HCT116 (cell line): Measurements from ENCODE around the gene TTC6. TPM values are rescaled to one million over a fixed set of nuclear protein-coding genes. Genes with fewer than 3 reads are reported as not detected.

Source experiments
- ATAC-seq: fragments of 200-7000 bp; cut with Tn5 transposase; 2 replicates; pipeline ENCODE4 v1.9.1; 2020; ENCODE audit warnings: mild to moderate bottlenecking, moderate library complexity
- BruUV-seq: library from RNA; stranded (reverse); fragments of 400-500 nt; replicated peaks from 2 replicates; lab custom pipeline; 2021; lab: Mats Ljungman, UMichigan
- CTCF ChIA-PET: fragments of 300-600 bp; sonication (Branson Sonifier 250); formaldehyde crosslinking; loops from one replicate; lab custom pipeline; 2021; ENCODE audit warnings: antibody characterized with exemption; lab: Charles Lee
- POLR2A ChIA-PET: fragments of 300-600, 350-600 bp; sonication (Branson Sonifier 250); formaldehyde crosslinking; loops from one replicate; lab custom pipeline; 2021; ENCODE audit warnings: antibody characterized with exemption; lab: Charles Lee
- RAD21 ChIA-PET, 2 experiments: fragments of 300-600 bp; sonication (Branson Sonifier 250); formaldehyde crosslinking; loops; one replicate each; lab custom pipeline; 2023; ENCODE audit warnings: low total read pairs in 2 of 2; ENCODE audit not compliant: uncharacterized antibody in 2 of 2, unreplicated experiment in 2 of 2, low non-redundant PET in 1 of 2; lab: Charles Lee
- DNase-seq: peaks from one replicate; pipeline ENCODE4 v3.0.0-alpha.2; 2010; ENCODE audit warnings: low read depth, low spot score
- H2AFZ ChIP-seq: fragments of 200-600 bp; shearing (Covaris generic), sonication (generic); 2 replicates; pipeline ENCODE4 v1.6.1; 2017; ENCODE audit warnings: low read depth, mixed run types, mixed read lengths, antibody characterized with exemption, low read length; ENCODE audit not compliant: poor library complexity, severe bottlenecking
- H3K27ac ChIP-seq: 2 replicates; pipeline ENCODE4 v1.5.1; 2012; ENCODE audit warnings: low read depth, low read length
- H3K27me3 ChIP-seq: fragments of 200-600 bp; sonication (generic); 2 replicates; pipeline ENCODE4 v1.6.1; 2016; ENCODE audit warnings: mixed run types, low read length, mixed read lengths; ENCODE audit not compliant: insufficient read depth
- H3K36me3 ChIP-seq, 2 experiments: fragments of 200-500 bp in 1 of 2; fragments of 200-600 bp in 1 of 2; sonication (Bioruptor generic) in 1 of 2; sonication (generic) in 1 of 2; 2 replicates each; pipeline versions ENCODE4 v1.5.1 to v1.6.1; 2014 to 2016; ENCODE audit warnings: low read length in 2 of 2, inconsistent platforms in 1 of 2, mixed read lengths in 1 of 2, mixed run types in 1 of 2; ENCODE audit not compliant: insufficient read depth in 2 of 2, control insufficient read depth in 1 of 2
- H3K4me1 ChIP-seq, 2 experiments: fragments of 200-600 bp in 1 of 2; sonication (generic) in 1 of 2; 2 replicates each; pipeline versions ENCODE4 v1.5.1 to v1.6.1; 2012 to 2017; ENCODE audit warnings: low read length in 2 of 2, inconsistent platforms in 1 of 2, mild to moderate bottlenecking in 1 of 2, mixed read lengths in 1 of 2, mixed run types in 1 of 2, moderate library complexity in 1 of 2; ENCODE audit not compliant: insufficient read depth in 2 of 2, control insufficient read depth in 1 of 2
- H3K4me2 ChIP-seq: fragments of 200-600 bp; sonication (generic); 2 replicates; pipeline ENCODE4 v1.6.1; 2017; ENCODE audit warnings: mixed run types, low read length, mixed read lengths
- H3K4me3 ChIP-seq, 2 experiments: fragments of 200-600 bp in 1 of 2; sonication (generic) in 1 of 2; replicated peaks in 1 of 2; 2 replicates each; pipeline ENCODE4 v1.5.1; 2011 to 2016; ENCODE audit warnings: low read length in 2 of 2, control low read depth in 1 of 2, low read depth in 1 of 2, mild to moderate bottlenecking in 1 of 2, mixed read lengths in 1 of 2, mixed run types in 1 of 2
- H3K79me2 ChIP-seq: fragments of 200-600 bp; sonication (generic); 2 replicates; pipeline ENCODE4 v1.6.1; 2017; ENCODE audit warnings: mild to moderate bottlenecking, mixed run types, low read length, moderate library complexity, mixed read lengths; ENCODE audit not compliant: insufficient read depth
- H3K9ac ChIP-seq: fragments of 200-600 bp; sonication (generic); 2 replicates; pipeline ENCODE4 v1.6.1; 2016; ENCODE audit warnings: low read length, mixed read lengths
- H3K9me2 ChIP-seq: fragments of 200-600 bp; sonication (generic), shearing (Covaris generic); 2 replicates; pipeline ENCODE4 v1.6.1; 2017; ENCODE audit warnings: mixed run types, mild to moderate bottlenecking, moderate library complexity; ENCODE audit not compliant: insufficient read depth
- H3K9me3 ChIP-seq, 2 experiments: fragments of 200-500 bp in 1 of 2; fragments of 200-600 bp in 1 of 2; sonication (Bioruptor generic) in 1 of 2; sonication (generic) in 1 of 2; 2 replicates each; pipeline ENCODE4 v1.6.1; 2014 to 2017; ENCODE audit warnings: low read length in 2 of 2, mixed read lengths in 2 of 2, inconsistent platforms in 1 of 2, low read depth in 1 of 2, mild to moderate bottlenecking in 1 of 2, mixed run types in 1 of 2, moderate library complexity in 1 of 2; ENCODE audit not compliant: control insufficient read depth in 1 of 2, insufficient read depth in 1 of 2
- H4K20me1 ChIP-seq: fragments of 200-600 bp; sonication (generic), shearing (Covaris generic); 2 replicates; pipeline ENCODE4 v1.6.1; 2017; ENCODE audit warnings: mixed run types, mild to moderate bottlenecking, moderate library complexity; ENCODE audit not compliant: insufficient read depth
- EGR1 ChIP-seq: IDR thresholded peaks from 2 replicates; pipeline ENCODE4 v1.6.1; 2012; ENCODE audit warnings: low read depth
- ELF1 ChIP-seq: IDR thresholded peaks from 2 replicates; pipeline ENCODE4 v1.6.1; 2012; ENCODE audit warnings: low read depth, borderline replicate concordance
- EZH2 ChIP-seq: fragments of 200-600 bp; sonication (generic); IDR thresholded peaks from 2 replicates; pipeline ENCODE4 v1.6.1; 2017; ENCODE audit warnings: antibody characterized with exemption, mixed run types
- FOSL1 ChIP-seq: IDR thresholded peaks from 2 replicates; pipeline ENCODE4 v1.6.1; 2012; ENCODE audit warnings: low read depth
- SIN3A ChIP-seq: IDR thresholded peaks from 2 replicates; pipeline ENCODE4 v1.6.1; 2012; ENCODE audit warnings: low read depth
- SRF ChIP-seq: IDR thresholded peaks from 2 replicates; pipeline ENCODE4 v1.6.1; 2012; ENCODE audit warnings: low read depth
- intact Hi-C: fragments of 100-400 bp; cut with micrococcal nuclease; formaldehyde crosslinking; loops from 2 replicates; pipeline ENCODE4 v1.10.0; 2022
- total RNA-seq: library from RNA; stranded (reverse); gene quantifications from one replicate; pipeline ENCODE4 v1.2.1, GENCODE V29; 2021; ENCODE audit not compliant: unreplicated experiment
- TF ChIP-seq, protein P1 (sequence below): IDR thresholded peaks from 2 replicates; pipeline ENCODE4 v1.6.1; 2011; ENCODE audit warnings: mild to moderate bottlenecking, low read length, moderate library complexity; ENCODE audit not compliant: insufficient replicate concordance; ENCODE audit errors: extremely low read depth

TTC6 gene
- total RNA-seq, 1 experiment from 2014 or later: 0.10 TPM

GRCh38 chr14:37598747-37599506, 3.5 kb downstream of the TTC6 start:
- Histone ChIP-seq H3K4me3 (no peak overlapping the region), H4K20me1 (no peaks in the 10 kb centered on the region), H3K9me3 (no peaks in the 10 kb centered on the region), H3K27ac (no peak overlapping the region), H3K9ac (no peak overlapping the region), H3K79me2 (no peaks in the 10 kb centered on the region), H2AFZ (no peak overlapping the region), H3K4me2 (no peak overlapping the region), H3K9me2 (no peaks in the 10 kb centered on the region), H3K4me1 (peaks cover 5 to 14% of the 10 kb centered on the region in 2 experiments; a peak in 3 of 4 replicates), H3K27me3 (peaks cover 2% of the 10 kb centered on the region; the same call in 1 of the 2 replicates), H3K36me3 (no peaks in the 10 kb centered on the region)
- intact Hi-C loops: no loop called here
- DNase-seq: no peak
- ChIA-PET POLR2A (no interaction called here), RAD21 (no interaction called here), CTCF (no interaction called here)
- ATAC-seq: no peak
- BruUV-seq: no TSS peak
- no peak for TF ChIP-seq EGR1
- no peak for TF ChIP-seq FOSL1
- TF ChIP-seq, protein P1, sequence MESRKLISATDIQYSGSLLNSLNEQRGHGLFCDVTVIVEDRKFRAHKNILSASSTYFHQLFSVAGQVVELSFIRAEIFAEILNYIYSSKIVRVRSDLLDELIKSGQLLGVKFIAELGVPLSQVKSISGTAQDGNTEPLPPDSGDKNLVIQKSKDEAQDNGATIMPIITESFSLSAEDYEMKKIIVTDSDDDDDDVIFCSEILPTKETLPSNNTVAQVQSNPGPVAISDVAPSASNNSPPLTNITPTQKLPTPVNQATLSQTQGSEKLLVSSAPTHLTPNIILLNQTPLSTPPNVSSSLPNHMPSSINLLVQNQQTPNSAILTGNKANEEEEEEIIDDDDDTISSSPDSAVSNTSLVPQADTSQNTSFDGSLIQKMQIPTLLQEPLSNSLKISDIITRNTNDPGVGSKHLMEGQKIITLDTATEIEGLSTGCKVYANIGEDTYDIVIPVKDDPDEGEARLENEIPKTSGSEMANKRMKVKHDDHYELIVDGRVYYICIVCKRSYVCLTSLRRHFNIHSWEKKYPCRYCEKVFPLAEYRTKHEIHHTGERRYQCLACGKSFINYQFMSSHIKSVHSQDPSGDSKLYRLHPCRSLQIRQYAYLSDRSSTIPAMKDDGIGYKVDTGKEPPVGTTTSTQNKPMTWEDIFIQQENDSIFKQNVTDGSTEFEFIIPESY: no peak
- TF ChIP-seq SRF: no peak
- TF ChIP-seq EZH2: no peak
- no peak for TF ChIP-seq ELF1
- no peak for TF ChIP-seq SIN3A
